NCI-H1092 (cell line): ENCODE results near the gene IL4I1.

ENCODE experiments used
- DNase-seq: peaks from one replicate; lab custom pipeline; 2025; lab: John Stamatoyannopoulos, UW

Gene IL4I1

GRCh38 chr19:49850221-49850486 is 46.5 kb downstream of the IL4I1 start:
- no peak for DNase-seq

GRCh38 chr19:49849433-49850220 is 47.1 kb downstream of the IL4I1 start:
- no peak for DNase-seq

GRCh38 chr19:49848938-49849337 is 47.7 kb downstream of the IL4I1 start:
- no peak for DNase-seq

GRCh38 chr19:49847731-49848696 is 48.7 kb downstream of the IL4I1 start:
- no peak for DNase-seq

- DNase-seq = no peak
These were observed 50.3 kb downstream of the IL4I1 start for GRCh38 chr19:49846408-49846807.

- no peak for DNase-seq
These were observed 51.3 kb downstream of the IL4I1 start for GRCh38 chr19:49845414-49845813.

GRCh38 chr19:49844138-49845095 is 52.3 kb downstream of the IL4I1 start:
- DNase-seq = no peak

GRCh38 chr19:49843265-49843664 is 53.4 kb downstream of the IL4I1 start:
- no peak for DNase-seq

GRCh38 chr19:49840736-49841249 is 55.9 kb downstream of the IL4I1 start:
- DNase-seq = no peak

GRCh38 chr19:49840321-49840720 is 56.4 kb downstream of the IL4I1 start:
- DNase-seq = no peak

GRCh38 chr19:49839713-49840112 is 57.0 kb downstream of the IL4I1 start:
- no peak for DNase-seq
